ENCODE data around the gene PAX3. TPM values are rescaled to one million over a fixed set of nuclear protein-coding genes. Genes with fewer than 3 reads are reported as not detected.

Gene PAX3
- total and polyA plus RNA-seq, 9 of the 15 experiments (the other 6 are each of a cell fraction or from before 2014, with no cell fraction given) = not detected

GRCh38 chr2:222205136-222205535, 93.7 kb downstream of the PAX3 start:
- H2AFZ ChIP-seq (ENCODE audit: low read depth, low read length) = no peak overlapping the region
- BruUV-seq (replicated peaks) = no TSS peak
- no peaks in the 10 kb centered on the region for H3K27me3 ChIP-seq (ENCODE audit: control insufficient read depth in 2 of 2, insufficient read depth in 2 of 2, low read length in 2 of 2)
- no peak for DNase-seq (ENCODE audit: extremely low read depth in 1 of 4, low spot score in 3 of 4)
- CTCF ChIA-PET (ENCODE audit: low intra/inter-chr PET ratio) = no interaction called here
- ATAC-seq = no peak
- H3K9ac ChIP-seq (ENCODE audit: insufficient read depth in 1 of 2, low read depth in 2 of 2, low read length in 2 of 2) = no peak overlapping the region
- no peak for FAIRE-seq
- no peaks in the 10 kb centered on the region for H3K9me1 ChIP-seq (ENCODE audit: control insufficient read depth, insufficient read depth, low read length)
- H3K4me1 ChIP-seq (replicated peaks in 1 of 2; ENCODE audit: control insufficient read depth in 2 of 2, insufficient read depth in 2 of 2, low read length in 2 of 2) = no peaks in the 10 kb centered on the region
- no peak overlapping the region for H3K4me3 ChIP-seq
- 0% methylated on average over 1 of the region's 1 CpG for WGBS (ENCODE audit: insufficient coverage, low coverage, missing lambda C conversion rate)
- in situ Hi-C loops (cut with MboI) = no loop called here
- POLR2A ChIA-PET = no interaction called here
- TF ChIP-seq SRF (CRISPR knock-in tag; IDR thresholded peaks at IDR 0.05) (no peak), ZNF212 (CRISPR knock-in tag; IDR thresholded peaks at IDR 0.05) (no peak), ATF7 (IDR thresholded peaks at IDR 0.05) (no peak), HEY1 (CRISPR knock-in tag; IDR thresholded peaks at IDR 0.05; ENCODE audit: borderline replicate concordance) (no peak), ASH1L (IDR thresholded peaks at IDR 0.05; ENCODE audit: borderline replicate concordance, low read depth, partially characterized antibody) (no peak), RFX1 (IDR thresholded peaks at IDR 0.05) (no peak), STAT5A (IDR thresholded peaks at IDR 0.05; ENCODE audit: borderline replicate concordance, low read length) (no peak), ATF1 (CRISPR knock-in tag; IDR thresholded peaks at IDR 0.05) (no peak), ATF1 (tag; IDR thresholded peaks at IDR 0.05) (no peak), NR2C1 (IDR thresholded peaks at IDR 0.05) (no peak), NR2C1 (tag; IDR thresholded peaks at IDR 0.05) (no peak), RBM34 (IDR thresholded peaks at IDR 0.05; ENCODE audit: borderline replicate concordance, insufficient read depth, low read length) (no peak), ZFX (CRISPR knock-in tag; IDR thresholded peaks at IDR 0.05) (no peak)
- TF ChIP-seq, protein P1, sequence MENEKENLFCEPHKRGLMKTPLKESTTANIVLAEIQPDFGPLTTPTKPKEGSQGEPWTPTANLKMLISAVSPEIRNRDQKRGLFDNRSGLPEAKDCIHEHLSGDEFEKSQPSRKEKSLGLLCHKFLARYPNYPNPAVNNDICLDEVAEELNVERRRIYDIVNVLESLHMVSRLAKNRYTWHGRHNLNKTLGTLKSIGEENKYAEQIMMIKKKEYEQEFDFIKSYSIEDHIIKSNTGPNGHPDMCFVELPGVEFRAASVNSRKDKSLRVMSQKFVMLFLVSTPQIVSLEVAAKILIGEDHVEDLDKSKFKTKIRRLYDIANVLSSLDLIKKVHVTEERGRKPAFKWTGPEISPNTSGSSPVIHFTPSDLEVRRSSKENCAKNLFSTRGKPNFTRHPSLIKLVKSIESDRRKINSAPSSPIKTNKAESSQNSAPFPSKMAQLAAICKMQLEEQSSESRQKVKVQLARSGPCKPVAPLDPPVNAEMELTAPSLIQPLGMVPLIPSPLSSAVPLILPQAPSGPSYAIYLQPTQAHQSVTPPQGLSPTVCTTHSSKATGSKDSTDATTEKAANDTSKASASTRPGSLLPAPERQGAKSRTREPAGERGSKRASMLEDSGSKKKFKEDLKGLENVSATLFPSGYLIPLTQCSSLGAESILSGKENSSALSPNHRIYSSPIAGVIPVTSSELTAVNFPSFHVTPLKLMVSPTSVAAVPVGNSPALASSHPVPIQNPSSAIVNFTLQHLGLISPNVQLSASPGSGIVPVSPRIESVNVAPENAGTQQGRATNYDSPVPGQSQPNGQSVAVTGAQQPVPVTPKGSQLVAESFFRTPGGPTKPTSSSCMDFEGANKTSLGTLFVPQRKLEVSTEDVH (IDR thresholded peaks at IDR 0.05; ENCODE audit: low read depth, partially characterized antibody) = no peak
- no peaks in the 10 kb centered on the region for H4K20me1 ChIP-seq (replicated peaks; ENCODE audit: control insufficient read depth, insufficient read depth, low read length)
- H3K79me2 ChIP-seq (ENCODE audit: control insufficient read depth, insufficient read depth, low read length) = no peaks in the 10 kb centered on the region
- H3K4me2 ChIP-seq (ENCODE audit: insufficient read depth, low read length) = no peak overlapping the region
- H3K9me3 ChIP-seq (replicated peaks; ENCODE audit: control insufficient read depth, insufficient read depth, low read depth, low read length) = no peaks in the 10 kb centered on the region
- intact Hi-C loops (cut with micrococcal nuclease) = no loop called here
- H3K36me3 ChIP-seq (ENCODE audit: control insufficient read depth, insufficient read depth, low read length) = no peaks in the 10 kb centered on the region
- no peak overlapping the region for H3K27ac ChIP-seq (ENCODE audit: extremely low read depth, low read depth, low read length)
